ENCODE measurements around the gene BTBD9. TPM values are rescaled to one million over a fixed set of nuclear protein-coding genes. Genes with fewer than 3 reads are reported as not detected.

BTBD9 gene
- total RNA-seq, 1 donor from 2014 or later, result 47.9 TPM

- Histone ChIP-seq H3K9me3 (no peaks in the 10 kb centered on the region), H3K27me3 (no peaks in the 10 kb centered on the region), H3K4me1 (no peaks in the 10 kb centered on the region), H3K36me3 (no peaks in the 10 kb centered on the region), H3K27ac (no peak overlapping the region), H3K4me3 (no peak overlapping the region)
- TF ChIP-seq CTCF (IDR thresholded peaks at IDR 0.05), result no peak
- intact Hi-C loops (cut with DNase I), result no loop called here
- DNase-seq, result no peak
- peak; percentile 5 for ATAC-seq
Measured at GRCh38 chr6:38161754-38162492, 477.8 kb downstream of the BTBD9 start.

DNA sequence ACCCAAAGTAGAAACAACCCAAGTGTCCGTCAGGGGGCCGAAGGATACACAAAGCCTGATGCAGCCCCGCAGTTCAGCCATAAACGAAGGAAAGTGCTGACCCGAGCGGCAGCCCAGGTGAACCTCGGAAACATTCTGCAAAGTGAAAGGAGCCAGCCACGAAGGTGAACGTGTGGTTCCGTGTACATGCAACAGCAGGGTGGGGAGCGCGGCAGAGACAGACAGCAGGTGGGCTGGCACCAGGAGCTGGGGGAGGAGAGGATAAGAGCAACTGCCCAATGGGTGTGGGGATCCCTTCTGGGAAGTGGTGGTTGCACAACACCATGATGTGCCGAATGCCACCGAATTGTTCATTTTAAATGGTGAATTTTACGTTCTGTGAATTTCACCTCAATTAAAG, 478.4 kb downstream of the BTBD9 start:
- intact Hi-C loops (cut with DNase I), result no loop called here
- Histone ChIP-seq H3K9me3 (no peaks in the 10 kb centered on the region), H3K27ac (no peak overlapping the region), H3K36me3 (no peaks in the 10 kb centered on the region), H3K4me1 (no peaks in the 10 kb centered on the region), H3K4me3 (no peak overlapping the region), H3K27me3 (no peaks in the 10 kb centered on the region)
- DNase-seq (no peak), ATAC-seq (no peak)
- no peak for TF ChIP-seq CTCF (IDR thresholded peaks at IDR 0.05)

DNA sequence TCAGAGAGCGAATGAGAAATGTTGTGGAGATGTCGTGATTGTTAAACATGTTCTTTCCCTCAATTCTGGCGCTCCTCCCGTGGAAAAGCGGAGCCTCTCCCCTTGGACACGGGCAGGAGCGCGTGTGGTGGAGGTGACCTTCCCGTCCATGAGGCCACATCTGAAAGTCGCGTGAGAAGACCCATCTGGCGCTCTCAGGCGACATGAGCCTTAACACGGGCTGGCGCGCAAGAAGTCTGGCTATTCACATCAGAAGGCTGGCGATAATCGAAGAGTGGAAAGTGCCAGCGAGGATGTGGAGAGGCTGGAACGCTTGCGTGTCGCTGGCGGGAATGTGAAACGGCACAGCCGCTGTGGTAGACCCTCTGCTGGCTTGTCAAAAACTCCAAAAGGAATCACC, 478.9 kb downstream of the BTBD9 start:
- no peak for ATAC-seq
- no peaks in the 10 kb centered on the region for H3K27me3 ChIP-seq
- peak; percentile 48 for DNase-seq
- H3K9me3 ChIP-seq, result no peaks in the 10 kb centered on the region
- no peaks in the 10 kb centered on the region for H3K36me3 ChIP-seq
- no peaks in the 10 kb centered on the region for H3K4me1 ChIP-seq
- intact Hi-C loops (cut with DNase I), result no loop called here
- H3K27ac ChIP-seq, result no peak overlapping the region
- H3K4me3 ChIP-seq, result no peak overlapping the region
- no peak for TF ChIP-seq CTCF (IDR thresholded peaks at IDR 0.05)

DNA sequence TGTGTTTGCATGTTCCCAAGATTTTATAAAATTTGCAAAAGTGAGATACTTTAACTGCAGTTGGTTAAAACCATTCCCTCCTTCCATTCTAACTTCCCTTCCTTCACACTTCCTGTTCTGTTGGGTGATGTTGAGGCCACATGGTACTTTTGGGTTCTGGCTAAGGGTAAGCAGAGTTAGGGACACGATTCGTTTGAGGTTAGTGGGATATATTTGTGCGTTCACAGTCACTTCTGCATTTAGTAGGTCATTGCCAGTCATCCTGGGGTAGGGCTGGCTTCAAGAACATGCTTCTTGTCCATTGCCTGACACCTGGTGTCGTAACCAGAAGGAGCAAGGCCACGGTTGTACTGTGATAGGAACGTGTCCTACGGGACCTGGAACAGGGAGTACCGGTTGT, 480.1 kb downstream of the BTBD9 start:
- ATAC-seq (no peak), DNase-seq (peak; percentile 11)
- TF ChIP-seq CTCF (IDR thresholded peaks at IDR 0.05), result no peak
- H3K36me3 ChIP-seq, result no peaks in the 10 kb centered on the region
- H3K27me3 ChIP-seq, result no peaks in the 10 kb centered on the region
- intact Hi-C loops (cut with DNase I), result no loop called here
- no peaks in the 10 kb centered on the region for H3K9me3 ChIP-seq
- peaks cover 5% of the 10 kb centered on the region for H3K4me1 ChIP-seq
- no peak overlapping the region for H3K27ac ChIP-seq
- no peak overlapping the region for H3K4me3 ChIP-seq

DNA sequence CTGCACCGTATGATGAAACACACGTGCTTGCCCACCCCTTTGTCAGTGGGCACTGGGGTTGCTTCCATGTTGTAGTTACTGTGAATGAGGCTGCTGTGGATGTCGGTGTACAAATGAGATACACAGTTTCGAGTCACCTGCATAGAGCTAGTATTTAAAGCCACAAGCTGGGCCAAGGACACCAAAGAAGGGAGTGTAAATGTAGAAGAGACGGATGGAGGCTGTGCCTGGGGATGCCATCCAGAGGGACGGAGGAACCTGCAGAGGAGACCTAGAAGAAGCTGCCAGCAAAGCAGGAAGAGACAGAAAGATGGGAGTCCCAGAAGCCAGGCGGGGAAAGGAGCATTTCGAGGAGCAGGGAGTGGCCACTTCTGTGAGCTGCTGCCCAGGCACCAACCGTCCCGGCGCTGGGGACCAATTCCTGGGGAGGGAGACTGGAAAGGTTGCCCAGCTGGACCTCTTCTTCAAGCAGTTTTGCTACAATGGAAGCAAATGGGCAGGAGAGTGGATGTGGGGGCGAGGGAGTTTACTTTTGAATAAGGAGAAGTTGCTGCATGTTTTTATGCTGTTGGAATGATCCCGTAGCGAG, 480.9 kb downstream of the BTBD9 start:
- no peaks in the 10 kb centered on the region for H3K27me3 ChIP-seq
- intact Hi-C loops (cut with DNase I), result no loop called here
- no peak overlapping the region for H3K4me3 ChIP-seq
- no peak overlapping the region for H3K27ac ChIP-seq
- no peak for TF ChIP-seq CTCF (IDR thresholded peaks at IDR 0.05)
- no peak for ATAC-seq
- H3K9me3 ChIP-seq, result no peaks in the 10 kb centered on the region
- no peaks in the 10 kb centered on the region for H3K36me3 ChIP-seq
- DNase-seq, result peak; percentile 46
- peaks cover 7% of the 10 kb centered on the region for H3K4me1 ChIP-seq

All from upper lobe of right lung (tissue), 1 donor.